EH (cell line): ENCODE measurements around the gene RSAD2.
"Not testable (repeated sequence)": the region's sequence is repeated elsewhere in the genome, so short reads cannot be mapped to it uniquely, and the experiment has no call there.

ENCODE experiments used
- DNase-seq: peaks from one replicate; pipeline ENCODE4 v3.0.0-alpha.2; 2015; ENCODE audit warnings: low read depth

RSAD2 gene

GRCh38 chr2:6927186-6927585, 49.6 kb downstream of the RSAD2 start:
- no peak for DNase-seq

GRCh38 chr2:6927753-6928152, 50.2 kb downstream of the RSAD2 start:
- no peak for DNase-seq

- no peak for DNase-seq
Observed at GRCh38 chr2:6928452-6928851, 50.9 kb downstream of the RSAD2 start.

- no peak for DNase-seq
Observed at GRCh38 chr2:6929196-6929819, 51.7 kb downstream of the RSAD2 start.

- DNase-seq, result no peak
Observed at GRCh38 chr2:6930923-6931647, 53.5 kb downstream of the RSAD2 start.

- DNase-seq, result no peak
Observed at GRCh38 chr2:6931753-6932152, 54.2 kb downstream of the RSAD2 start.

GRCh38 chr2:6932206-6932605, 54.6 kb downstream of the RSAD2 start:
- DNase-seq, result no peak

- DNase-seq, result no peak
Observed at GRCh38 chr2:6932828-6933227, 55.3 kb downstream of the RSAD2 start.

- no peak for DNase-seq
Observed at GRCh38 chr2:6933911-6934310, 56.3 kb downstream of the RSAD2 start.

- DNase-seq, result no peak
Observed at GRCh38 chr2:6934345-6934744, 56.8 kb downstream of the RSAD2 start.

GRCh38 chr2:6934758-6935651, 57.4 kb downstream of the RSAD2 start:
- DNase-seq, result no peak

- not testable (repeated sequence) for DNase-seq
Observed at GRCh38 chr2:6935652-6936020, 58.1 kb downstream of the RSAD2 start.

GRCh38 chr2:6937157-6937556, 59.6 kb downstream of the RSAD2 start:
- DNase-seq, result no peak

- DNase-seq, result no peak
Observed at GRCh38 chr2:6937582-6937981, 60.0 kb downstream of the RSAD2 start.

- DNase-seq, result no peak
Observed at GRCh38 chr2:6939071-6939470, 61.5 kb downstream of the RSAD2 start.

- no peak for DNase-seq
Observed at GRCh38 chr2:6940820-6941219, 63.2 kb downstream of the RSAD2 start.

GRCh38 chr2:6941299-6942046, 63.9 kb downstream of the RSAD2 start:
- DNase-seq, result no peak

GRCh38 chr2:6942848-6943247, 65.3 kb downstream of the RSAD2 start:
- DNase-seq, result no peak

GRCh38 chr2:6943523-6943922, 65.9 kb downstream of the RSAD2 start:
- no peak for DNase-seq

- no peak for DNase-seq
Observed at GRCh38 chr2:6943971-6944370, 66.4 kb downstream of the RSAD2 start.

- no peak for DNase-seq
Observed at GRCh38 chr2:6944555-6944954, 67.0 kb downstream of the RSAD2 start.

GRCh38 chr2:6945087-6945813, 67.7 kb downstream of the RSAD2 start:
- DNase-seq, result no peak
